Measurements from ENCODE around the gene HPS4.

DNA sequence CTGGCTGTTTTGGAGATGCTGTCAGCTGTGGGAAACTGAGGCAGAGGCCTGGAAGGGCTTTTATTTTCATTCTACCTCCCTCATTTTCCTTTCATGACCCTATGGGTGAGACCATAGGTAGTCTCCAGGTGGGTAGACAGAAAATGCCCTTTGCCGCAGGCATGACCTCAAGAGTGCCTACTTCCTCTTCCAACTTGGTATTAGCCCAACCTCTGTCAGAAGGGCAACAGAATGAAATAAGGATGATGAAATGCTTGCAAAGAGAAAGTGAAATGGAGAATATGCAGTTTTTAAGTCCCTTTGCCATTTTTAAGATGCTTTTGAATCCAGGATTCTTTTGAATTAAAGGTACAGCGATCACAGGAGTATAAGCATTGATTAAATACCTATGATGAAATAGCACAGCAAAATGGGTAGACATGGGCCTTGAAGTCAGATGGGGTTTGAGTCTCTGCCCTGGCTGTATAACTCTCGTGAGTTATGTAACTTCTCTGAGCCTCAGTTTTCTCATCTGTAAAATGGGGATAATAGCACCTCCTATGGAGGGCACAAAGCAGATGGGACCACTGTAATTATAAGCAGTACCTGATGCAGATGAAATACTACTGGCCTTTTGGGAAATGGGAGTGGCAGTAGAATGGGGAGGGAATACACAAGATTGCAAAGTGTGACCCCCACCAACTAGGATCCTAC is 50.8 kb downstream of the HPS4 start:
- TF ChIP-seq CTCF (IDR thresholded peaks at IDR 0.05) = no peak
- TF ChIP-seq RFX5 (IDR thresholded peaks at IDR 0.05; ENCODE audit: low read length) = no peak
- no peak for TF ChIP-seq RAD21 (IDR thresholded peaks at IDR 0.05; ENCODE audit: low read length)
- TF ChIP-seq GABPA (IDR thresholded peaks at IDR 0.05; ENCODE audit: low read depth) = no peak
- no peak for TF ChIP-seq RXRA (IDR thresholded peaks at IDR 0.05; ENCODE audit: borderline replicate concordance, low read depth)
- TF ChIP-seq FOXM1 (IDR thresholded peaks at IDR 0.05; ENCODE audit: low read depth) = no peak
- no peak for TF ChIP-seq EP300 (IDR thresholded peaks at IDR 0.05; ENCODE audit: borderline replicate concordance in 1 of 2, low read depth in 1 of 2, low read length in 1 of 2)
- no peak for TF ChIP-seq TCF12 (IDR thresholded peaks at IDR 0.05)

Data from SK-N-SH (cell line).